A549 (cell line): ENCODE results near the gene IGSF22. TPM values are rescaled to one million over a fixed set of nuclear protein-coding genes. Genes with fewer than 3 reads are reported as not detected.

Source experiments
- ATAC-seq, 2 experiments: fragments of 200-7000 bp in 1 of 2; fragments of >200 bp in 1 of 2; cut with Nextera tagmentation in 1 of 2; cut with Tn5 transposase in 1 of 2; 3 replicates each; pipeline versions ENCODE4 v1.8.0 to v1.9.1; 2018 to 2020; ENCODE audit warnings: mild to moderate bottlenecking in 1 of 2, moderate library complexity in 1 of 2
- CTCF ChIA-PET: fragments of 300-600 bp; sonication (Branson Sonifier 250); formaldehyde crosslinking; extraction: SDS; loops from one replicate; lab custom pipeline; 2021; ENCODE audit warnings: antibody characterized with exemption, inconsistent platforms; lab: Yijun Ruan, JAX
- POLR2A ChIA-PET: fragments of 350-600 bp; formaldehyde crosslinking; extraction: SDS; loops from one replicate; lab custom pipeline; 2021; ENCODE audit warnings: antibody characterized with exemption, inconsistent platforms; lab: Yijun Ruan, JAX
- DNase-seq, 2 experiments: peaks; one replicate each; pipeline versions ENCODE4 v3.0.0 to v3.0.0-alpha.2; 2011 to 2016; ENCODE audit warnings: low read depth in 1 of 2, low spot score in 1 of 2
- FAIRE-seq: peaks from 2 replicates; lab custom pipeline; 2011; peaks lifted over from hg19 to GRCh38; lab: Jason Lieb, UNC
- H3K27ac ChIP-seq, 2 experiments: fragments of >200 bp; sonication (Bioruptor Twin); formaldehyde crosslinking; 3 replicates each; pipeline ENCODE4 v1.5.1; 2016 to 2017
- H3K4me1 ChIP-seq: fragments of >200 bp; sonication (Bioruptor Twin); formaldehyde crosslinking; 3 replicates; pipeline ENCODE4 v1.6.1; 2016
- H3K4me2 ChIP-seq: fragments of >200 bp; sonication (Bioruptor Twin); formaldehyde crosslinking; 3 replicates; pipeline ENCODE4 v1.6.1; 2016
- H3K4me3 ChIP-seq: fragments of >200 bp; sonication (Bioruptor Twin); formaldehyde crosslinking; 3 replicates; pipeline ENCODE4 v1.5.1; 2016
- H3K9me3 ChIP-seq: fragments of >200 bp; sonication (Bioruptor Twin); formaldehyde crosslinking; 3 replicates; pipeline ENCODE4 v1.6.1; 2016
- BHLHE40 ChIP-seq: IDR thresholded peaks from 2 replicates; pipeline ENCODE4 v1.6.1; 2012; ENCODE audit warnings: low read depth, low read length, inconsistent platforms
- CBX8 ChIP-seq: fragments of 200-600 bp; sonication (generic); IDR thresholded peaks from 2 replicates; pipeline ENCODE4 v1.6.1; 2016
- CEBPB ChIP-seq, 2 experiments: fragments of >200 bp in 1 of 2; sonication (Bioruptor Twin) in 1 of 2; formaldehyde crosslinking in 1 of 2; IDR thresholded peaks; 2 replicates each; pipeline ENCODE4 v1.6.1; 2012 to 2016
- CHD2 ChIP-seq: fragments of 150-350 bp; IDR thresholded peaks from 2 replicates; pipeline ENCODE4 v1.6.1; 2014; ENCODE audit warnings: low read length; ENCODE audit not compliant: partially characterized antibody
- EHMT2 ChIP-seq: fragments of 200-600 bp; sonication (generic); IDR thresholded peaks from 2 replicates; pipeline ENCODE4 v1.6.1; 2016; ENCODE audit warnings: antibody characterized with exemption, low read depth, mild to moderate bottlenecking, moderate library complexity
- EP300 ChIP-seq, 2 experiments: fragments of >200 bp; sonication (Bioruptor Twin); formaldehyde crosslinking; IDR thresholded peaks; 2 replicates in 1 of 2; 3 replicates in 1 of 2; pipeline ENCODE4 v1.6.1; 2016 to 2017
- ESRRA ChIP-seq: fragments of 150-350 bp; IDR thresholded peaks from 2 replicates; pipeline ENCODE4 v1.6.1; 2014; ENCODE audit warnings: mild to moderate bottlenecking, low read length, borderline replicate concordance
- GATA3 ChIP-seq: IDR thresholded peaks from 2 replicates; pipeline ENCODE4 v1.6.1; 2012; ENCODE audit warnings: borderline replicate concordance
- HEYL ChIP-seq: fragments of 250-450 bp; sonication (Bioruptor Pico); IDR thresholded peaks from 2 replicates; pipeline ENCODE4 v1.8.0; 2021; ENCODE audit warnings: mild to moderate bottlenecking, moderate library complexity
- HOXB13 ChIP-seq: fragments of 250-450 bp; sonication (Bioruptor Pico); IDR thresholded peaks from 2 replicates; pipeline ENCODE4 v1.5.0; 2020; ENCODE audit warnings: low read depth, mild to moderate bottlenecking, moderate library complexity
- JUN ChIP-seq, 2 experiments: fragments of >200 bp; sonication (Bioruptor Twin); formaldehyde crosslinking; IDR thresholded peaks; 2 replicates in 1 of 2; 3 replicates in 1 of 2; pipeline ENCODE4 v1.6.1; 2016 to 2017
- KDM5A ChIP-seq: fragments of 200-600 bp; sonication (generic); IDR thresholded peaks from 2 replicates; pipeline ENCODE4 v1.6.1; 2016; ENCODE audit warnings: antibody characterized with exemption, mild to moderate bottlenecking
- MAFK ChIP-seq: fragments of 450-650 bp; IDR thresholded peaks from 2 replicates; pipeline ENCODE4 v1.6.1; 2014; ENCODE audit not compliant: partially characterized antibody
- MAZ ChIP-seq: fragments of 150-350 bp; IDR thresholded peaks from 2 replicates; pipeline ENCODE4 v1.6.1; 2014; ENCODE audit warnings: antibody characterized with exemption, low read depth, low read length, borderline replicate concordance
- MYC ChIP-seq: IDR thresholded peaks from 2 replicates; pipeline ENCODE4 v1.6.1; 2012; ENCODE audit warnings: mild to moderate bottlenecking, inconsistent platforms, low read length, improper control_type of control experiment, borderline replicate concordance
- NPAS2 ChIP-seq: fragments of 250-450 bp; sonication (Bioruptor Pico); IDR thresholded peaks from 2 replicates; pipeline ENCODE4 v1.8.0; 2022; ENCODE audit warnings: mild to moderate bottlenecking, moderate library complexity, borderline replicate concordance
- NR3C1 ChIP-seq: fragments of >200 bp; sonication (Bioruptor Twin); formaldehyde crosslinking; IDR thresholded peaks from 3 replicates; pipeline ENCODE4 v1.6.1; 2017
- POLR2AphosphoS2 ChIP-seq: conservative IDR thresholded peaks from 2 replicates; pipeline ENCODE4 v1.6.1; 2012; ENCODE audit warnings: low read length, improper control_type of control experiment, inconsistent platforms
- RARB ChIP-seq: fragments of 250-450 bp; sonication (Bioruptor Pico); IDR thresholded peaks from 2 replicates; pipeline ENCODE4 v1.8.0; 2021; ENCODE audit warnings: mild to moderate bottlenecking, moderate library complexity
- RCOR1 ChIP-seq: fragments of 150-350 bp; IDR thresholded peaks from 2 replicates; pipeline ENCODE4 v1.6.1; 2014; ENCODE audit warnings: antibody characterized with exemption, low read length, low read depth
- RNF2 ChIP-seq: fragments of 200-600 bp; sonication (generic); IDR thresholded peaks from 2 replicates; pipeline ENCODE4 v1.6.1; 2016; ENCODE audit warnings: low read depth, mild to moderate bottlenecking, antibody characterized with exemption, moderate library complexity, borderline replicate concordance
- SREBF2 ChIP-seq: fragments of 450-650 bp; IDR thresholded peaks from 2 replicates; pipeline ENCODE4 v1.6.1; 2014; ENCODE audit warnings: mild to moderate bottlenecking, moderate library complexity
- TP53 ChIP-seq: fragments of 250-450 bp; sonication (Bioruptor Pico); IDR thresholded peaks from 2 replicates; pipeline ENCODE4 v1.5.0; 2021; ENCODE audit warnings: mild to moderate bottlenecking, moderate library complexity
- ZNF302 ChIP-seq: fragments of 250-450 bp; sonication (Bioruptor Pico); IDR thresholded peaks from 2 replicates; pipeline ENCODE4 v1.9.0; 2021; ENCODE audit warnings: inconsistent platforms, mild to moderate bottlenecking, moderate library complexity
- WGBS: methylation state at CpG from one replicate; pipeline ENCODE4 v1.1.6; 2017; ENCODE audit errors: missing lambda C conversion rate; 5-methylcytosine and 5-hydroxymethylcytosine counted together
- polyA plus RNA-seq, 4 experiments: library from polyadenylated mRNA; depleted of rRNA in 3 of 4; stranded (reverse); fragments of >200 nt; fragmentation: RNase III in 1 of 4; extraction: RNeasy Plus Mini Kit Qiagen cat#74134 plus additional on column Dnase treatment in 1 of 4; gene quantifications; 2 replicates in 3 of 4; 3 replicates in 1 of 4; pipeline ENCODE4 v1.2.3, GENCODE V29; 2011 to 2017
- TF ChIP-seq, protein P1 (sequence below): IDR thresholded peaks from 2 replicates; pipeline ENCODE4 v1.6.1; 2012; ENCODE audit warnings: low read depth, borderline replicate concordance
- TF ChIP-seq, protein P2 (sequence below): fragments of 250-450 bp; sonication (Bioruptor Pico); IDR thresholded peaks from 2 replicates; pipeline ENCODE4 v1.5.0; 2021; ENCODE audit warnings: mild to moderate bottlenecking, moderate library complexity, borderline replicate concordance

IGSF22 gene
- polyA plus RNA-seq, 2 of the 4 experiments (the other 2 are of a cell fraction) = 0.06 TPM; not detected in 1

DNA sequence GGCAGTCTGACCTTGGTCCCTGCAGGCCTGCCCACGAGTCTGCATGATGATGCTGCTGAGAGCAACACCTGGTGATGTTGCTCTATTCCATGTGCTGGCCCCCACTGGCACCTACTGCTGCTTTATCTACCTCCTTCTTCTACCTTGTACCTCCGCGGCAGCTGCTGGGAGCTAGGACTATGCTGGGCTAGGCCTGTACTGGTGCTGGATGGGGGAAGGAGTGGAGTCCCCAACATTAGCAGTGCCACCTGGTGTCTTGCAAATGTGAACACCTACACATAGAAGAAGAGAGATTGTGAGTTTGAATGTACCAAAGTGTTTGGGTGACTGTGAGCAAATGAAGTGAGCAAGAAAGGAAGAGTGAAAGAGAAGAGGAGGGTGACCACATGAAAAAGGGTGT lies 35.2 kb upstream of the IGSF22 start:
- no peak for TF ChIP-seq MYC
- TF ChIP-seq EHMT2 = no peak
- no peak for TF ChIP-seq JUN (IDR thresholded peaks at IDR 0.05)
- no peak for TF ChIP-seq CBX8
- no peak for TF ChIP-seq MAFK
- no peak for TF ChIP-seq CHD2
- TF ChIP-seq EP300 (IDR thresholded peaks at IDR 0.05) = no peak
- TF ChIP-seq NR3C1 = no peak
- no peak for TF ChIP-seq HEYL (CRISPR knock-in tag)
- no peak for TF ChIP-seq ZNF302
- TF ChIP-seq, protein P1, sequence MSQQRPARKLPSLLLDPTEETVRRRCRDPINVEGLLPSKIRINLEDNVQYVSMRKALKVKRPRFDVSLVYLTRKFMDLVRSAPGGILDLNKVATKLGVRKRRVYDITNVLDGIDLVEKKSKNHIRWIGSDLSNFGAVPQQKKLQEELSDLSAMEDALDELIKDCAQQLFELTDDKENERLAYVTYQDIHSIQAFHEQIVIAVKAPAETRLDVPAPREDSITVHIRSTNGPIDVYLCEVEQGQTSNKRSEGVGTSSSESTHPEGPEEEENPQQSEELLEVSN = no peak
- TF ChIP-seq HOXB13 (CRISPR knock-in tag) = no peak
- no peak for TF ChIP-seq NPAS2 (CRISPR knock-in tag)
- no peak for TF ChIP-seq BHLHE40
- TF ChIP-seq RNF2 = no peak
- no peak for TF ChIP-seq POLR2AphosphoS2
- no peak for TF ChIP-seq RARB
- TF ChIP-seq MAZ = no peak
- TF ChIP-seq GATA3 = no peak
- no peak overlapping the region for H3K4me2 ChIP-seq
- H3K4me3 ChIP-seq = no peak overlapping the region
- POLR2A ChIA-PET = no interaction called here
- H3K9me3 ChIP-seq = no peaks in the 10 kb centered on the region
- DNase-seq (no peak), FAIRE-seq (no peak), ATAC-seq (no peak)
- WGBS = 90% methylated on average over 3 of the region's 3 CpGs
- H3K27ac ChIP-seq = no peak overlapping the region
- CTCF ChIA-PET = interaction anchor here (1.1 to 13.0 kb wide), 6 partner anchors 16 to 39 kb away, joined by 3 to 137 read pairs (median 24); no protein-coding TSS in a partner anchor
- peaks cover 19% of the 10 kb centered on the region for H3K4me1 ChIP-seq

DNA sequence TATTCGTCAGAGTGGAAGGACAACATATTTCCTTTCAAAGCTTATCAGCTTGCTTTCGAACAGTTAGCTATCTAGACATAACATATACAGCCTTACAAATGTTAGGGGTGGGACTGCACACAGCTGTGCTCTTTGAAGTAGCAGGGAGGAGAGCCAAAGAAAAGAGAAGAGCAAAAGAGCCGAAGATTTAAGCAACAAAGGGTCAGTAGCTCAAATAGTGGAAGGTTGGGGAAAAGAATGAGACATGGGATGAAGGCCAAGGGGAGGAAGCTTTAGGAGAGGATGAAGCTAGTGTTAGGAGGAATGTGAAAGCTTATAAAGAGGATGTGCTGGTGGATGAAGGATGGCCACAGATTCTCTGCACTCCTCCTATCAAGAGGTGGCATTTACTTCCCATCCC lies 31.8 kb upstream of the IGSF22 start:
- POLR2A ChIA-PET = no interaction called here
- peaks cover 12% of the 10 kb centered on the region; the same call in 1 of the 3 replicates for H3K4me1 ChIP-seq
- WGBS = 45% methylated on average over 3 of the region's 3 CpGs
- TF ChIP-seq KDM5A (no peak), HEYL (CRISPR knock-in tag) (no peak), TP53 (CRISPR knock-in tag) (no peak), RCOR1 (no peak)
- TF ChIP-seq, protein P2, sequence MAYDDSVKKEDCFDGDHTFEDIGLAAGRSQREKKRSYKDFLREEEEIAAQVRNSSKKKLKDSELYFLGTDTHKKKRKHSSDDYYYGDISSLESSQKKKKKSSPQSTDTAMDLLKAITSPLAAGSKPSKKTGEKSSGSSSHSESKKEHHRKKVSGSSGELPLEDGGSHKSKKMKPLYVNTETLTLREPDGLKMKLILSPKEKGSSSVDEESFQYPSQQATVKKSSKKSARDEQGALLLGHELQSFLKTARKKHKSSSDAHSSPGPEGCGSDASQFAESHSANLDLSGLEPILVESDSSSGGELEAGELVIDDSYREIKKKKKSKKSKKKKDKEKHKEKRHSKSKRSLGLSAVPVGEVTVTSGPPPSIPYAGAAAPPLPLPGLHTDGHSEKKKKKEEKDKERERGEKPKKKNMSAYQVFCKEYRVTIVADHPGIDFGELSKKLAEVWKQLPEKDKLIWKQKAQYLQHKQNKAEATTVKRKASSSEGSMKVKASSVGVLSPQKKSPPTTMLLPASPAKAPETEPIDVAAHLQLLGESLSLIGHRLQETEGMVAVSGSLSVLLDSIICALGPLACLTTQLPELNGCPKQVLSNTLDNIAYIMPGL (CRISPR knock-in tag) = no peak
- no peaks in the 10 kb centered on the region for H3K9me3 ChIP-seq
- ATAC-seq (no peak), DNase-seq (no peak), FAIRE-seq (no peak)
- no peak overlapping the region for H3K27ac ChIP-seq
- CTCF ChIA-PET = interaction anchor here (0.9 to 13.0 kb wide), 7 partner anchors 14 to 642 kb away, joined by 3 to 137 read pairs (median 4); no protein-coding TSS in a partner anchor
- no peak overlapping the region for H3K4me2 ChIP-seq
- no peak overlapping the region for H3K4me3 ChIP-seq

DNA sequence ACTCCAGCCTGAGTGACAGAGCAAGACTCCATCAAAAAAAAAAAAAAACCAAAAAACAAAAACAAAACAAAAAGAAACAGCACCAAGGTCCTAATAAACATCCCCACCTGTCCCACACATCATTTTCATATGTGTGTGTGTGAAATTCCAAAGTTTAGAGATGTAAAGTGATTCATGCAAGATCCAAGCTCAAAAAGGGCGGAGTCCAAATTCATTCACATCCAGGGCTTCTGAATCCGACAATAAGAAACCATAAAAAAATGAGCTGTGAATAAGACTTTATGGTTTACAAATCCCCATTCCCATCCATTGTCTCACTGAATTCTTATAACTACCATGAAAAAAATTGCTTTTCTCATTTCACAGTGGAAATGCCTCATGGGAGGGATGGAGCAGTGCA lies 30.9 kb upstream of the IGSF22 start:
- ATAC-seq (no peak), DNase-seq (no peak), FAIRE-seq (no peak)
- POLR2A ChIA-PET = no interaction called here
- CTCF ChIA-PET = interaction anchor here (0.7 to 11.5 kb wide), 2 partner anchors 25 to 217 kb away, joined by 3 to 137 read pairs; no protein-coding TSS in a partner anchor
- Histone ChIP-seq H3K27ac (no peak overlapping the region), H3K4me3 (no peak overlapping the region), H3K4me1 (peaks cover 6% of the 10 kb centered on the region; the same call in 1 of the 3 replicates), H3K9me3 (no peaks in the 10 kb centered on the region), H3K4me2 (no peak overlapping the region)
- TF ChIP-seq POLR2AphosphoS2 (no peak), CEBPB (IDR thresholded peaks at IDR 0.05) (no peak), SREBF2 (no peak), ESRRA (no peak)
- WGBS = 77% methylated on average over 2 of the region's 2 CpGs
